ENCODE data around the gene PKMYT1.
"Not testable (repeated sequence)": the region's sequence is repeated elsewhere in the genome, so short reads cannot be mapped to it uniquely, and the experiment has no call there.

PKMYT1 gene

GRCh38 chr16:2933701-2934100, 46.5 kb downstream of the PKMYT1 start:
- DNase-seq (ENCODE audit: low read depth), result no peak

- DNase-seq (ENCODE audit: low read depth), result no peak
Observed at GRCh38 chr16:2933136-2933535, 47.1 kb downstream of the PKMYT1 start.

GRCh38 chr16:2931231-2931914, 48.9 kb downstream of the PKMYT1 start:
- not testable (repeated sequence) for DNase-seq (ENCODE audit: low read depth)

- DNase-seq (ENCODE audit: low read depth), result no peak
Observed at GRCh38 chr16:2930236-2930635, 50.0 kb downstream of the PKMYT1 start.

DNA sequence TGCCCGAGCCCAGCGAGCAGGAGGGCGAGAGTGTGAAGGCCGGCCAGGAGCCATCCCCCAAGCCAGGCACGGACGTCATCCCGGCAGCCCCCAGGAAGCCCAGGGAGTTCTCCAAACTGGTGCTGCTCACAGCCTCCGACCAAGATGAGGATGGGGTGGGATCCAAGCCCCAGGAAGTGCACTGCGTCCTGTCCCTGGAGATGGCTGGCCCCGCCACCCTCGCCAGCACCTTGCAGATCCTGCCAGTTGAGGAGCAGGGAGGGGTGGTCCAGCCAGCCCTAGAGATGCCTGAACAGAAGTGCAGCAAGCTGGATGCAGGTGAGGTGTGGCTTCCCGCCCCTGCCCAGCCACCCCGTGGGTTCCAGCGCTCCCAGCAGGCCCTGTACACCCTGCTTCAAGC, 50.6 kb downstream of the PKMYT1 start:
- no peak for DNase-seq (ENCODE audit: low read depth)

DNA sequence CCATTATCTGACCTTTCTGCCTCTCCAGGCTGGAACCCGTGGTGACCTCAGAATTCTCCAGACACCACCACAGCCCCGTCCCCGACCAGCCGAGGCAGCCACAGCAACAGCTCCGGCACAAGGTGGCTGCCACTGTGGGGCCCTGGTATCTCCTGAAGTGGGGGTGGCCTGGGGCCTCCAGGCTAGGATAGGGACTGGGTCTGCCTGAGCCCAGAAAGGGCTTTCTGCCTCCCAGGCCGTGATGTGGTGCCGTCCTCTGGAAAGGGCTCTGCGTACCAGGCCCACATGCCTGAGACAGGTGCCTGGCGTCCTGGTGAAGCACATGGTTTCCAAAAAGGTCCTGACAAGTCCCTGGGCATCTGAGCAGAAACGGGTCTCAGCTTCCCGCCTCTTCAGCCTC, 51.5 kb downstream of the PKMYT1 start:
- no peak for DNase-seq (ENCODE audit: low read depth)

- not testable (repeated sequence) for DNase-seq (ENCODE audit: low read depth)
Observed at GRCh38 chr16:2928151-2928550, 52.1 kb downstream of the PKMYT1 start.

DNA sequence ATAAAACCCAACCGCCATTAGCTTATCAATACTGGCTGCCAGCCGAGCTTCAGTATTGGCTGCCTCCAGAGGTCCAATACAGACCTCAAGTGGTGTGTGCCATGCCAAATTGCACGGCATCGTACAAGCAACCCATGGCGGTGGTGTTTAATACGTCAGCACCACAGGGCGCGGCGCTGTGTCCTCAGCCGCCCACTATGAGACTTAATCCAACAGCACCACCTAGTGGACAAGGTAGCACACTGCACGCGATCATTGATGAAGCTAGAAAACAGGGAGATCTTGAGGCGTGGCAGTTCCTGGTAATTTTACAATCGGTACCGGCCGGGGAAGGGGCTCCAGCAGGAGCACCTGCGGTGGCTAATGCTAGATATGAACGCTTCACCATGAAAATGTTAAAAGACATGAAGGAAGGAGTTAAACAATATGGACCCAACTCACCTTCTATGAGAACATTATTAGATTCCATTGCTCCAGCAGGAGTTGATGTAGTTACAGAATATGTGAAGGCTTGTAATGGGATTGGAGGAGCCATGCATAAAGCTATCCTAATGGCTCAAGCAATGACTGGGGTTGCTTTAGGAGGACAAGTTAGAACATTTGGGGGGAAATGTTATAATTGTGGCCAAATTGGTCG, 53.1 kb downstream of the PKMYT1 start:
- DNase-seq (ENCODE audit: low read depth), result no peak

GRCh38 chr16:2926650-2926999, 53.6 kb downstream of the PKMYT1 start:
- no peak for DNase-seq (ENCODE audit: low read depth)

GRCh38 chr16:2925951-2926649, 54.1 kb downstream of the PKMYT1 start:
- DNase-seq (ENCODE audit: low read depth), result no peak

GRCh38 chr16:2924901-2925755, 55.1 kb downstream of the PKMYT1 start:
- DNase-seq (ENCODE audit: low read depth), result no peak

GRCh38 chr16:2923481-2923880, 56.8 kb downstream of the PKMYT1 start:
- DNase-seq (ENCODE audit: low read depth), result no peak

Data from GM04504 (cell line).